GM23338 (cell line): ENCODE data around the gene RAET1G. TPM values are rescaled to one million over a fixed set of nuclear protein-coding genes. Genes with fewer than 3 reads are reported as not detected.

ENCODE experiments used
- ATAC-seq: fragments of 200-7000 bp; cut with Tn5 transposase; 3 replicates; pipeline ENCODE4 v1.9.1; 2020
- DNase-seq: peaks from one replicate; pipeline ENCODE4 v3.0.0-alpha.2; 2015; ENCODE audit warnings: low spot score
- H2AFZ ChIP-seq: fragments of 200-600 bp; sonication (generic); 2 replicates; pipeline ENCODE4 v1.8.0; 2016; ENCODE audit warnings: antibody characterized with exemption, mild to moderate bottlenecking, moderate library complexity
- H3F3A ChIP-seq: fragments of 200-600 bp; sonication (generic); replicated peaks from 2 replicates; pipeline ENCODE4 v1.8.0; 2017; ENCODE audit warnings: antibody characterized with exemption, mixed run types, low read depth
- H3K27ac ChIP-seq: fragments of 200-600 bp; sonication (generic); 2 replicates; pipeline ENCODE4 v1.6.1; 2016; ENCODE audit warnings: low read depth
- H3K27me3 ChIP-seq: fragments of 200-600 bp; sonication (generic); 2 replicates; pipeline ENCODE4 v1.8.0; 2016; ENCODE audit warnings: mild to moderate bottlenecking, mixed run types, moderate library complexity; ENCODE audit not compliant: insufficient read depth
- H3K36me3 ChIP-seq: fragments of 200-600 bp; sonication (generic); 2 replicates; pipeline ENCODE4 v1.8.0; 2016; ENCODE audit warnings: mild to moderate bottlenecking; ENCODE audit not compliant: insufficient read depth
- H3K4me1 ChIP-seq: fragments of 200-600 bp; sonication (generic); 2 replicates; pipeline ENCODE4 v1.8.0; 2016; ENCODE audit warnings: mild to moderate bottlenecking, moderate library complexity; ENCODE audit not compliant: insufficient read depth
- H3K4me2 ChIP-seq: fragments of 200-600 bp; sonication (generic); 2 replicates; pipeline ENCODE4 v1.7.1; 2017; ENCODE audit warnings: mixed run types
- H3K4me3 ChIP-seq: fragments of 200-600 bp; sonication (generic); 2 replicates; pipeline ENCODE4 v1.6.1; 2016; ENCODE audit warnings: mixed run types
- H3K79me2 ChIP-seq: fragments of 200-600 bp; sonication (generic); replicated peaks from 2 replicates; pipeline ENCODE4 v1.8.0; 2017; ENCODE audit warnings: mild to moderate bottlenecking; ENCODE audit not compliant: insufficient read depth
- H3K9me2 ChIP-seq: fragments of 200-600 bp; sonication (generic); 2 replicates; pipeline ENCODE4 v1.8.0; 2017; ENCODE audit not compliant: insufficient read depth
- H4K20me1 ChIP-seq: fragments of 200-600 bp; sonication (generic); replicated peaks from 2 replicates; pipeline ENCODE4 v1.8.0; 2017; ENCODE audit warnings: mild to moderate bottlenecking; ENCODE audit not compliant: insufficient read depth
- H3K27ac Mint-ChIP-seq: 2 replicates; pipeline ENCODE4 v1.8.0; 2020; ENCODE audit warnings: inconsistent platforms, mild to moderate bottlenecking, moderate library complexity, mixed read lengths
- H3K27me3 Mint-ChIP-seq: 3 replicates; pipeline ENCODE4 v1.8.0; 2022; ENCODE audit warnings: low read depth, mild to moderate bottlenecking, moderate library complexity, mixed read lengths, inconsistent platforms; ENCODE audit not compliant: insufficient read depth, poor library complexity
- H3K36me3 Mint-ChIP-seq: 3 replicates; pipeline ENCODE4 v1.8.0; 2021; ENCODE audit warnings: low read depth, mild to moderate bottlenecking, inconsistent platforms, moderate library complexity, mixed read lengths
- H3K4me1 Mint-ChIP-seq: 3 replicates; pipeline ENCODE4 v1.8.0; 2020; ENCODE audit warnings: mild to moderate bottlenecking, inconsistent platforms, mixed read lengths
- H3K4me3 Mint-ChIP-seq: 3 replicates; pipeline ENCODE4 v1.8.0; 2021; ENCODE audit warnings: moderate library complexity, mild to moderate bottlenecking, inconsistent platforms, mixed read lengths
- H3K9me3 Mint-ChIP-seq: 3 replicates; pipeline ENCODE4 v1.8.0; 2020; ENCODE audit warnings: moderate library complexity, mild to moderate bottlenecking, inconsistent platforms, mixed read lengths
- CREB1 ChIP-seq: fragments of 250-450 bp; sonication (Bioruptor Pico); IDR thresholded peaks from 2 replicates; pipeline ENCODE4 v1.5.0; 2020; ENCODE audit warnings: low read depth, mild to moderate bottlenecking, moderate library complexity
- CTCF ChIP-seq, 2 experiments: fragments of 200-600 bp in 1 of 2; sonication (generic) in 1 of 2; conservative IDR thresholded peaks; 2 replicates each; pipeline versions ENCODE4 v1.5.1 to v1.6.1; 2016 to 2017; ENCODE audit warnings: antibody characterized with exemption in 2 of 2, low read depth in 2 of 2, mild to moderate bottlenecking in 2 of 2, moderate library complexity in 1 of 2
- ETS1 ChIP-seq: IDR thresholded peaks from 2 replicates; pipeline ENCODE4 v1.6.1; 2016; ENCODE audit warnings: antibody characterized with exemption
- EZH2 ChIP-seq: fragments of 200-600 bp; sonication (generic); IDR thresholded peaks from one replicate; pipeline ENCODE4 v1.8.0; 2017; ENCODE audit warnings: antibody characterized with exemption, mild to moderate bottlenecking, low read depth; ENCODE audit not compliant: unreplicated experiment
- EZH2phosphoT487 ChIP-seq: fragments of 200-600 bp; sonication (generic); IDR thresholded peaks from one replicate; pipeline ENCODE4 v1.8.1; 2018; ENCODE audit warnings: antibody characterized with exemption; ENCODE audit not compliant: unreplicated experiment
- JUNB ChIP-seq: IDR thresholded peaks from one replicate; pipeline ENCODE4 v1.6.1; 2016; ENCODE audit warnings: antibody characterized with exemption; ENCODE audit not compliant: unreplicated experiment
- NANOG ChIP-seq: IDR thresholded peaks from 2 replicates; pipeline ENCODE4 v1.6.1; 2016; ENCODE audit warnings: antibody characterized with exemption, borderline replicate concordance
- POLR2AphosphoS5 ChIP-seq: IDR thresholded peaks from 2 replicates; pipeline ENCODE4 v1.6.1; 2016; ENCODE audit warnings: antibody characterized with exemption, low read depth
- REST ChIP-seq: IDR thresholded peaks from one replicate; pipeline ENCODE4 v1.6.1; 2018; ENCODE audit warnings: antibody characterized with exemption; ENCODE audit not compliant: unreplicated experiment
- STAT1 ChIP-seq: IDR thresholded peaks from one replicate; pipeline ENCODE4 v1.6.1; 2016; ENCODE audit warnings: antibody characterized with exemption; ENCODE audit not compliant: unreplicated experiment
- ZNF114 ChIP-seq: fragments of 250-450 bp; sonication (Bioruptor Pico); IDR thresholded peaks from 2 replicates; pipeline ENCODE4 v1.5.0; 2020; ENCODE audit warnings: mild to moderate bottlenecking, moderate library complexity
- ZNF331 ChIP-seq: fragments of 250-450 bp; sonication (Bioruptor Pico); IDR thresholded peaks from 2 replicates; pipeline ENCODE4 v1.5.0; 2020; ENCODE audit warnings: low read depth, mild to moderate bottlenecking, moderate library complexity
- ZNF462 ChIP-seq: fragments of 250-450 bp; sonication (Bioruptor Pico); IDR thresholded peaks from 2 replicates; pipeline ENCODE4 v1.5.0; 2020; ENCODE audit warnings: mild to moderate bottlenecking, moderate library complexity
- polyA plus RNA-seq: library from polyadenylated mRNA; unstranded; fragments of >200 nt; fragmentation: Nextera tagmentation; extraction: Ambion mirVana; gene quantifications from 2 replicates; pipeline ENCODE4 v1.2.1, GENCODE V29; 2016
- total RNA-seq: library from RNA; depleted of rRNA; stranded (reverse); fragments of >200 nt; shearing (Covaris generic); gene quantifications from 2 replicates; pipeline ENCODE4 v1.2.3, GENCODE V29; 2014

Gene RAET1G
- total and polyA plus RNA-seq, 2 experiments from 2014 or later = not detected

- no peaks in the 10 kb centered on the region for H3K36me3 Mint-ChIP-seq
- no peak overlapping the region for H2AFZ ChIP-seq
- H3K4me3 ChIP-seq = no peak overlapping the region
- no peaks in the 10 kb centered on the region for H3K79me2 ChIP-seq
- no peaks in the 10 kb centered on the region for H3K4me1 ChIP-seq
- peaks cover 73% of the 10 kb centered on the region for H3K27me3 Mint-ChIP-seq
- H3K27ac Mint-ChIP-seq = no peak overlapping the region
- 0 out of 2 replicates have a peak, but pooled peaks cover 3% of the 10 kb centered on the region for H3F3A ChIP-seq
- no peak overlapping the region for H3K27ac ChIP-seq
- H3K9me2 ChIP-seq = no peaks in the 10 kb centered on the region
- no peak for DNase-seq
- peaks cover 7% of the 10 kb centered on the region; the same call in 2 of the 3 replicates for H3K9me3 Mint-ChIP-seq
- no peaks in the 10 kb centered on the region for H4K20me1 ChIP-seq
- no peak overlapping the region; the same call in 2 of the 3 replicates for H3K4me3 Mint-ChIP-seq
- TF ChIP-seq CTCF (conservative IDR thresholded peaks at IDR 0.05; ENCODE audit: low read depth in 2 of 2) (no peak), ETS1 (no peak), EZH2phosphoT487 (no peak), ZNF331 (CRISPR knock-in tag) (no peak), CREB1 (CRISPR knock-in tag) (no peak), EZH2 (no peak), NANOG (no peak), JUNB (no peak), STAT1 (no peak), ZNF114 (CRISPR knock-in tag) (no peak), POLR2AphosphoS5 (no peak), REST (no peak), ZNF462 (CRISPR knock-in tag) (no peak)
- ATAC-seq = no peak
- peaks cover 69% of the 10 kb centered on the region for H3K27me3 ChIP-seq
- no peaks in the 10 kb centered on the region for H3K36me3 ChIP-seq
- H3K4me2 ChIP-seq = no peak overlapping the region
- peaks cover 9% of the 10 kb centered on the region; the same call in 2 of the 3 replicates for H3K4me1 Mint-ChIP-seq
These were observed 1.6 kb downstream of the RAET1G start for GRCh38 chr6:149921361-149921760.
